ENCODE measurements around the gene IKBKE.

DNA sequence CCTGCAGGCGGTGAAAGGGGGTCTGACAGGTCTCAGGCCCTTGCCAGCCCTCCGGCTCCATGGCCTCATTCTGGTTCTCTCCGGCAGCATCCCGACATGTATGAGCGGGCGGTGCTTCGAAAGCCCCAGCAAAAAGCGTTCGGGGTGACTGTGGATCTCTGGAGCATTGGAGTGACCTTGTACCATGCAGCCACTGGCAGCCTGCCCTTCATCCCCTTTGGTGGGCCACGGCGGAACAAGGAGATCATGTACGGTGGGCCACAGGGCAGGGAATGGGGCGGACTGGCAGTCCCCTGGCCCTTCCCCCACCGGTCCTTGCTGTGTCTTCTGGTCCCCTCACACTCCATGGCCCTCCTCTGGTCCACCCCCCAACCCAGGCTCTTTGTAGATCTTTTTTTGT, 6.3 kb downstream of the IKBKE start:
- TF ChIP-seq, protein P1, sequence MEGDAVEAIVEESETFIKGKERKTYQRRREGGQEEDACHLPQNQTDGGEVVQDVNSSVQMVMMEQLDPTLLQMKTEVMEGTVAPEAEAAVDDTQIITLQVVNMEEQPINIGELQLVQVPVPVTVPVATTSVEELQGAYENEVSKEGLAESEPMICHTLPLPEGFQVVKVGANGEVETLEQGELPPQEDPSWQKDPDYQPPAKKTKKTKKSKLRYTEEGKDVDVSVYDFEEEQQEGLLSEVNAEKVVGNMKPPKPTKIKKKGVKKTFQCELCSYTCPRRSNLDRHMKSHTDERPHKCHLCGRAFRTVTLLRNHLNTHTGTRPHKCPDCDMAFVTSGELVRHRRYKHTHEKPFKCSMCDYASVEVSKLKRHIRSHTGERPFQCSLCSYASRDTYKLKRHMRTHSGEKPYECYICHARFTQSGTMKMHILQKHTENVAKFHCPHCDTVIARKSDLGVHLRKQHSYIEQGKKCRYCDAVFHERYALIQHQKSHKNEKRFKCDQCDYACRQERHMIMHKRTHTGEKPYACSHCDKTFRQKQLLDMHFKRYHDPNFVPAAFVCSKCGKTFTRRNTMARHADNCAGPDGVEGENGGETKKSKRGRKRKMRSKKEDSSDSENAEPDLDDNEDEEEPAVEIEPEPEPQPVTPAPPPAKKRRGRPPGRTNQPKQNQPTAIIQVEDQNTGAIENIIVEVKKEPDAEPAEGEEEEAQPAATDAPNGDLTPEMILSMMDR (IDR thresholded peaks at IDR 0.05) = no peak
- no peak for TF ChIP-seq POLR2AphosphoS5 (IDR thresholded peaks at IDR 0.05)
- TF ChIP-seq POLR2A (IDR thresholded peaks at IDR 0.05) = no peak

Measured in prostate gland (tissue), 2 donors.